Embryonic facial prominence (tissue), 1 donor: ENCODE results near the gene SMG6.

ENCODE experiments used
- DNase-seq: peaks from one replicate; pipeline ENCODE4 v3.0.0-alpha.2; 2016; ENCODE audit errors: extremely low spot score

SMG6 gene

DNA sequence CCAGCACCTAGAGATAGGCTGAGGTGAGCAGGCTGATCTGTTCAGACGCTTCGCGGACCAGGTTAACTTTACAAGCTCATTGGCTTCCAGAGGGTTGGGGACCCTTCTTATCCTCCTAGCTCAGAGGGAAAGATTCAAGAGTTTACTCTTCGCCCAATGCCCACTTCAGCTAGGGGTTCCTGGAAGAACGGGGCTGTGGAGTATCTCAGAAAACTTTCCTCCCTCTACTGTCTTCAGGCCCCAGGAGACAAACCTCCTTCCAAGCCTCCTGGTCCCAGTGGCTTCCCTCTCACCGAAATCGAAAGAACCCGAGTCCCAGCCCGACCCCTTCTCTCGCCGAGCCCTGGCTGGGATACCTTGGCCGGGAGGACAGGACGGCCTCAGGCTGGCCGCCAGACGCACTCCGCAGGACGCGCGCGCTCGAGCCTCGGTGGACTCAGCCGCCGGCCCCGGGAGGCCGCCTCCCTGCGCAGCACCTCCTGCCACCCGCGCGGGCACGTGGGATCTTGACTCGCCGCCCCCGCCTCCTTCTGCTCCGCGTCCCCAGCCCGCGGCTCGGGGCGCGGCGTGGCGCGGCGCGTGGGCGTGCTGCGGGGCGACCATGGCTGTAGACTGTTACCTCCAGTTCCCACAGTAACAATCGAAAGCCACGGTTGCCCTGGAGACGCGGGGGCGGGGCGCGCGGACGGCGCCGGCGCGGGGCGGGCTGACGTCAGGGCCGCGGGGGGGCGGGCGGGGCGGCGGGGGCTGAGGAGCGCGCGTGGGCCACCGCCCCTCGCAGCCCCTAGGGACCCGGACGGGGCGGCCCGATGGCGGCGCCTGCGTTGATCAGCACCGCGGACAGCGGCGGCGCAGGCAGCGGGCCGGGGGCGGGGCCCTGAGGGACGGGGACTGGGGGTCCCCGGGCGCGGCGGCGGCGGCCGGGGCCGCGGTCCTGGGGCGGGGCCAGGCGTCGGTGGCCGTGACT lies 254.0 kb downstream of the SMG6 start:
- DNase-seq = peak; percentile 81

DNA sequence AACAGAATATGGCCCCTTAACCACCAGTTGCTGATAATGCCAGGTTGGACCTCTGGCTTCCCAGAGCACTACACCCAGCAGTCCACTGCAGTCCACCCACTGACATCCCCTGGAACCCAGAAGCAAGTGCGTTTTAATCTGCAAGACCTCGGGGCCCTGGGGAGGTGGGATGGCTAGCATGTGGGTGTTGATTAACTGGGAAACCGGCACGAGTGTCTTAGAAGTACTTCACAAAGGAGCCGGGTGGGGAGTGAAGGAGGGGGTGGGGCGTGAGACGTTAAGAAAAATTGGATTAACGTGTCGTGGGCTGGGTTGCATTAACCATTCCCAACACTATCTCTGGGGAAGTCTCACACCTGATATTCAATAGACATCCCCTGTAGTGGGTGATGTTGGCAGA lies 254.8 kb downstream of the SMG6 start:
- DNase-seq = no peak

DNA sequence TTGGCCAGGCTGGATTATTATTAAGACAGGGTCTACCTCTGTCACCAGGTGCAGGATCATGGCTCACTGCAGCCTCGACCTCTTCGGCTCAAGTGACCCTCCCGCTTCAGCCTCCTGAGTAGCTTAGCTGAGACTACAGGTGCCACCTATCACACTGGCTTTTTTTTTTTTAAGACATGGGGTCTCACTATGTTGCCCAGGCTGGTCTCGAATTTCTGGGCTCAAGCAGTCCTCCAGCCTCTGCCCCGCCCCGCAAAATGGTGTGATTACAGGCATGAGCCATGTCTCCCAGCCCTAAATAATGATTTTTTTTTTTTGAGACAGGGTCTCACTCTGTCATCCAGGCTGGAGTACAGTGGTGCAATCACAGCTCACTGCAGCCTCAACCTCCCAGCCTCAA lies 256.0 kb downstream of the SMG6 start:
- no peak for DNase-seq

DNA sequence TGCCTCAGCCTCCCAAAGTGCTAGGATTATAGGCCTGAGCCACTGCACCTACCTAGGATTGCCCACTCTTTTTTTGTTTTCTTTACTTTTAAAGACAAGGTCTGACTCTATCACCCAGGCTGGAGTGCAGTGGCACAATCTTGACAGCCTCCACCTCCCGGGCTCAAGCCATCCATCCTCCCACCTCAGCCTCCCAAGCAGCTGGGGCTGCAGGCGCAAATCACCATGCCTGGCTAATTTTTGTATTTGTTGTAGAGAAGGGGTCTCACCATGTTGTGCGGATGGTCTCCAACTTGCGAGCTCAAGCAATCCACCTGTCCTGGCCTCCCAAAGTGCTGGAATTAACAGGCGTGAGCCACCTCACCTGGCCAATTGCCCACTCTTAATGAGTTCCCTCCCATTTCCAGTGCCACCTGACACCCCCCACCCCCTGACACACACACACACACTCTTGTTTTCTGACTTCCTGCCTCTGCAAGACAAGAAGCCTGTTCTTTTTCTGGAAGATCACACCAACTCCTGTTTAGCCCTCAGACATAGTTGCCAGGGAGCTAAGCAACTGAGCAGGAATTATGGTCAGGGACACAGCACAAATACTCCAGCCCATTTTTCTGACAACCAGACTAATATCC lies 259.2 kb downstream of the SMG6 start:
- DNase-seq = no peak

DNA sequence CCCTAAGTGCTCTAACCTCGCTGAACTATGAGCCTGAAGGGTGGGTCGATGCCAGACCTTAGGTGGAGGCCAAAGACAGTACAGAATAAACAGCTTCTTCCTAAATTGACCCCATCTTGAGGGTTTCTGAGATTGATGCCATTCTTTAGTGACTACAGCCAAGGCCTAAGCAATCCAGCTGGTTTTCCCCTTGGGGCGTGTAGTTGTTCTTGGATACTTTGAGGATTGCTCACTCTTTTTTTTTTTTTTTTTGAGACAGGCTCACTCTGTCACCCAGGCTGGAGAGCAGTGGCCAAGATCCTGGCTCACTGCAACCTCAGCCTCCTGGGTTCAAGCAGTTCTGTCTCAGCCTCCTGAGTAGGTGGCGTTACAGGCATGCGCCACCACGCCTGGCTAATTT lies 259.8 kb downstream of the SMG6 start:
- no peak for DNase-seq

DNA sequence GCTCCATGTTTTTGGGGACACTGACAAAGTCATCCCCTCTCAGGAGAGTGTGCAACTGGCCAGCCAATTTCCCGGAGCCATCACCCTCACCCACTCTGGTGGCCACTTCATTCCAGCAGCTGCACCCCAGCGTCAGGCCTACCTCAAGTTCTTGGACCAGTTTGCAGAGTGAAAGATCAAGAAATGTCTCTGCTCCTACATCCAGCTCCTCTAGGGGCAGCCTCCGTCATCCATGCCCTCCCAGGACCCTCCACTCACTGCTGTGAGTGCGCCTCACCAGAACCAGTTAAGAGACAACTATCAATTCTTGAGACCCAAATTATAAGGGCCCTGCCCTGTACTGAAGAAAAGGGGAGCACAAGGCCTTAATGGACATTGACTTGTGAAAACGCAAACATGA lies 260.7 kb downstream of the SMG6 start:
- DNase-seq = no peak

DNA sequence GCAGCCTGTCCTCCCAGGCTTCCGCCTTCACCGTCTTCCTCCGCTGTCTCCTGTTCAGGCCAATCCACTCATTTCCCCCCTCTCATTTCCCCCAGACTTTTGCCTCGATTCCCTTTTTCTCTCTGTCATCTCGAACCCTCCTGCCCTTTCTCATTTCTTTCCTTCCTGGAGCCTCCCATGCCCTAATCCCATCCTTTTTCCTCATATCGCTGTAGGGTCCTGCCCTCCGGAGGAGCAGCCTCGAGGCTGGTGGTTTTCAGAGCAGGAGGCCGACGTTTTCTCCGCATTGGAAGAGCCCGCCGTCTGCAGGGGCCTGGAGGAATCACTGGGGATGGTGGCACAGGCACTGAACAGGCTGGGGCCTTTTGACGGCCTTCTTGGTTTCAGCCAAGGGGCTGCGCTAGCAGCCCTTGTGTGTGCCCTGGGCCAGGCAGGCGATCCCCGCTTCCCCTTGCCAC lies 261.2 kb downstream of the SMG6 start:
- no peak for DNase-seq

DNA sequence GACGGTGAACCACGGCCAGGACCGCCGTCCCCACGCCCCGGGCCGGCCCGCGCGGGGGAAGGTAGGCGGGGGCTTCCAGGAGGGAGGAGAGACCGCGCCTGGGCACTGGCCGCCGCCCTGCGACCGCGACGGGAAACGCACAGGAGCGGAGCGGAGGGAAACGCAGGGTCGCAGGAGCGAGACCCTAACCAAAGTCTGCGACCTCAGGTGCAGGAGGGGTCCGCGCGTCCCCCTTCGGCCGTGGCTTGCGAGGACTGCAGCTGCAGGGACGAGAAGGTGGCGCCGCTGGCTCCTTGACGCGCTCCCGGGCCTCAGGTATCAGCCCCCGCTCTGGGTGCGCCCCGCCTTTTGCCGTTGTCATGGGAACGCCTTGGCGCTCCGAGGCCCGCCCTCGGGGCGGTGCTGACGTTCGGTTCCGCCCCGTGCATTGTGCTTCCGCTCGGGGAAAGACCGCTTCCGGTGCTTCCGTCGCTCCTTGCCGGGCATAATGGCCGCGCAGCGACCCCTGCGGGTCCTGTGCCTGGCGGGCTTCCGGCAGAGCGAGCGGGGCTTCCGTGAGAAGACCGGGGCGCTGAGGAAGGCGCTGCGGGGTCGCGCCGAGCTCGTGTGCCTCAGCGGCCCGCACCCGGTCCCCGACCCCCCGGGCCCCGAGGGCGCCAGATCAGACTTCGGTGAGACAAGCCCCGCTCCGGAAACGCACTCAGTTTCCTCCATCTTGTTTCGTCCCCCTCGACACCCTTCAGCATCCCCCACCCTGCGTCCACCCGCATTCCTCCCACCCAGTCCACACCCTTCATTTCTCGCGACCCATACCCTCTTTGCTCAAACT lies 261.8 kb downstream of the SMG6 start, which contains the start of gene OVCA2:
TSS of gene OVCA2 (plus strand) at position 462 of the 829 bp plus-strand sequence. CDS start at position 488, 26 bp downstream.
- DNase-seq = peak; percentile 91

DNA sequence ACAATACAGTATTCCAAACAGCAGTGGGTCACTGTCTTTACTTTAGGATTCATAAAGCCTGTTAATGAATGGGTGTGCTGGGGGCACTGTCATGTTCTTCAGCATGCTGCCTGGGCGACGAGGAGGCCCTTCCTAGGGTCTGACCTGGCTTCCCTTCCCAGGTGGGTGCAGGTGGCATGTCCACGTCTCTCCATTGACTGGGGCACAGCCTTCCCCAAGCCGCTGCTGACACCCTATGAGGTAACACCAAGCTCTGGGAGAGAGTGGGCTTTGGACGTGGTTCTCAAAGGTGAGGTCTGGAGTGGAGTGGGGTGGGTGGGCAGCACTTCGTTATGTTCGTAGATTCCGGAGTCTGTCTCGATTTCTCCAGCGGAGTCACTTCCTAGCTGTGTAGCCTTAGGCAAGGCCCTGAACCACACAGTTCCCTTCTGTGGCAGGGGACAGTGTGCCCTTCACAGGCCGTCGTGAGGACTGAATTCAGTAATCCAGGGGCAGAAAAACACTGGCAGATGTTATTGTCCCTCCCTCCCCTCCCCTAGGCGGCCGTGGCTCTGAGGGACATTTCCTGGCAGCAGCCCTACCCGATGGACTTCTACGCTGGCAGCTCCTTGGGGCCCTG lies 262.5 kb downstream of the SMG6 start:
- no peak for DNase-seq

DNA sequence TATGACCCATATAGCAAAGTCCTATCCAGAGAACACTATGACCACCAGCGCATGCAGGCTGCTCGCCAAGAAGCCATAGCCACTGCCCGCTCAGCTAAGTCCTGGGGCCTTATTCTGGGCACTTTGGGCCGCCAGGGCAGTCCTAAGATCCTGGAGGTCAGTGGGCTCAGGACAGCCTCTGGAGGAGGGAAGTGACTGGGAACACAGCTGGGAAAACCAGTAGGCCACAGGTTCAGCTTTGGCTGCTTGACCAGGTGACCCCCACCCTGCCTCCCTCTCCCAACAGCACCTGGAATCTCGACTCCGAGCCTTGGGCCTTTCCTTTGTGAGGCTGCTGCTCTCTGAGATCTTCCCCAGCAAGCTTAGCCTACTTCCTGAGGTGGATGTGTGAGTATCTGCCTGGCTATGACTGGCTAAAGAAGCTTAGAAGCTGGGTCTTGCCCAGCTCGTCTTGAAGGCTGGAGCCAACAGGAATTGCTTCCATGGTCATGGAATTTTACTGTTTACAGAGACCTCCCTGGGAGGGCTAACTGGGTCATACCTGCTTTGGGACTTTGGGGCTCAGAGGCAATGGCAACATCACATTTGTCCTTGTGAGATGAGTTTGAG lies 263.3 kb downstream of the SMG6 start:
- no peak for DNase-seq

DNA sequence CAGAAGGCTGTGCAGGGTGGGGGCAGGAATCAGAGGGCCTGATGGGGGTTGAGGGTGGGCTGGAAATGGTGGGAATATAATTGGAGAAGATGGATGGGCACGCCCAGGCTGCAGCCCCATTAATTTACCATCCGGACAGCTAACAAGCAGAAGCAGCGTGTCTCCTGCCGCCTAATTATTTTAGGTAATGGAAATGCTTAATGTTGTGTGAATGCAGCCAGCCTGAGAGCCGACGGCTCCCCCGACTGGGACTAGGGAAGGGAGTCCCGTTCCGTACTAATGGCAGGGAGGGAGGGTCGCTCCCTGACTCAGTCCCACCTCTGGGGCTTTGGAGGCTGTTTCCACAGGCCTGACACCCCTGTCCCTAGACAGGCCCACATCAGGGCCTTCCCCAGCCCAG lies 266.4 kb downstream of the SMG6 start:
- DNase-seq = no peak

DNA sequence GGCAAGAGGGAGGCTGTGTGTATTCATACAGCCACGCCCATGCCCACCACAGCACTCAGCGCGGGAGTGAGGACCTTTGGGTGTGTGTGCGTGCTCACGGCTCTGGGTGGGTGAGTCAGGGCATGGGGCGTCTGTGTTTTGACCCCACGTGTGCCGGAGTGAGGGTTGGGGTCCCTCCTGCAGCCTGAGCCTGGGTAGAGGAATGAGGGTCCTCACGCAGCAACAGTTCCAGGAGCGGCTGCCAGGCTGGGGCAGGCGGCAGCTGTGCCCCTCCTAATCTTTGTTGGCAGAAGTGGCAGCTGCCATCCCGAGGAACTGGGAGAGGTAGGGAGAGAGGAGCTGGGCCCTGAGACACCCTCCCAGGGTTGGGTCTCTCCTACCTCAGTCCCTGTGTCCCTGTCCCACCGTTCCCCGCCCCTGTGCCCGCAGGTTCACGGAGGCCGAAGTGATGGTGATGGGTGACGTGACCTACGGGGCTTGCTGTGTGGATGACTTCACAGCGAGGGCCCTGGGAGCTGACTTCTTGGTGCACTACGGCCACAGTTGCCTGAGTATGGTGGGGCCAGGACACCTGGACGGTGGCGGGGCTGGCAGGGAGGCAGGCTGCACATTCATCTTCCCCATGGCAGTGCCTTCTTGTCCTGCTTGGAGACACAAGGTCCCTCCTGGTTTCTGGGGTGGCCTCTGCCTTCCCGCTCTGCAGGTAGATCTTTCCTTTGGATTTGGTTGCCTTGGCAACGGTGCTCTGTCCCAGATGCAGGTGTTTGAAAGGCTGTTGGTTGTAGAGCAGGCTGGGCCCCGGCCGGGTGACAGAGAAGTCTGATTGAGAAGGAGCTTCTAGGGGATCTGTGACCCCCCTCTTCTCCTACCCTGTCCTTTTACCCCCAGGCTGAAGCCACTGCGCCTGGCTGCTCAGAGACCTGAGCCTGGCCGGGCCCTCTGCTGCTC lies 267.8 kb downstream of the SMG6 start:
- DNase-seq = no peak

DNA sequence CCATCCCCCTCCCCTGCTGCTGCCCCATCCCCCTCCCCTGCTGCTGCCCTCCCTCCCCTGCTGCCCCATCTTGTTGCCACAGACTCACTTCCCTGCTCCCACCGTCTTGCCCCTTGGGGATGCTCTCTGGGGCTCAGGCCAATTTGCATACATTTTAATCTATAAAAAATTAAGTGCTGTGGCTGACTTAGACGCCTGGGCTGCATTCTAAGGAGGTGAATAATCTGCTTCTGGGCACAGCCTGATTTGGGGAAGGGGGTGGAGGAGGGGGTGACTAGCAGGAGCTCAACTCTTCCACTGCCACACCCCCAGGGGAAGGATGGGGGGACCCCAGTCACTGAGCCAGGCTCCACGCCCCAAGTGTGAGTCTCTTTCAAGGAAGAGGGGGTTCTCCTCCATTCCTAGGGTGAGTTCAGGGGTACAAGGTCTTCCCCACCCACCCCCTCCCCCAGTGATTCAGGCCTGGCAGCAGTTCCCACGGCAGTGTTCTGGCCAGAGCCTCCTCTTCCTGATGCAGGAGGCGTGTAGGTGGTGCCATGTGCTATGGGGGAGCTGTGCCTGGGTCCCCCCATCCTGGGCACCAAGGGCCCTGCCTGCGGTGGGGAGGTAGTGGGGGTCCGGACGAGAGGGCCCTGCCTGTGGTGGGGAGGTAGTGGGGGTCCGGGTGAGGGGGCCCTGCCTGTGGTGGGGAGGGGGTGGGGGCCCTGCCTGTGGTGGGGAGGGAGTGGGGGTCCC lies 268.6 kb downstream of the SMG6 start:
- DNase-seq = no peak

DNA sequence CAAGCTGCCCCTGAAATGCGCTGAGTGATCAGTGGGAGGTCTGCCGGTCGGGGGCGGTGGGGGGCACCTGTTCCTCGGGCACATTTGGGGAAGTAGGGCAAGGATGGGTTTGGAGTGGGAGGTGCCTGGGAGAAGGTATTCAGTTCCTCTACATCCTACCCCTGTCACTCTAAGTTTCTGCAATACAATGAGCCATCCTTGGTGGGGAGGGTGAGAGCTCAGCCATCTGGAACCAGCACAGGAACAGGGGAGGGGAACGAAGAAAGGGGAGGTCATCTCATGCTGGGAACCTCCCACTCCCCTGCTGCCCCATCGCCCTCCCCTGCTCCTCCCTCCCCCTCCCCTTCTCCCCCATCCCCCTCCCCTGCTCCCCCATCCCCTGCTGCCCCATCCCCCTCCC lies 269.4 kb downstream of the SMG6 start:
- no peak for DNase-seq

DNA sequence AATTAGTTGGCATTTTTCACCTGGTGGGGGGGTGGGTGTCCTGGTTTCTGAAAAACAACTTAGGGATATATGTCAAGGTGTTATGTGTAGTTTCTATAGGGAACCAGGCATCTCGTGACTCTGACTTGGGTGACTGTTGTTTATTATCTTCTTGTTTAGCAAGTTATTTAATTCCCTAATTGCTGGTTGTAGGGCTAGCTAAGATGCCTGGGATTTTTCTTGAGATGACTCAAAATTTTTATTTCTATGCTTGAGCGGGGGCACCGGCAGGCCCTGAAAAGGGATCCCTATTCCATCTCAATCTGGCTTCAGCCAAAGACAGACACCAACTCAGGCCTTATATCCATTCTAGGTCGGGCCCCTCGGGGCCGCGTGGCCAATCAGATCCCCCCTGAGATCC lies 270.4 kb downstream of the SMG6 start:
- DNase-seq = no peak

DNA sequence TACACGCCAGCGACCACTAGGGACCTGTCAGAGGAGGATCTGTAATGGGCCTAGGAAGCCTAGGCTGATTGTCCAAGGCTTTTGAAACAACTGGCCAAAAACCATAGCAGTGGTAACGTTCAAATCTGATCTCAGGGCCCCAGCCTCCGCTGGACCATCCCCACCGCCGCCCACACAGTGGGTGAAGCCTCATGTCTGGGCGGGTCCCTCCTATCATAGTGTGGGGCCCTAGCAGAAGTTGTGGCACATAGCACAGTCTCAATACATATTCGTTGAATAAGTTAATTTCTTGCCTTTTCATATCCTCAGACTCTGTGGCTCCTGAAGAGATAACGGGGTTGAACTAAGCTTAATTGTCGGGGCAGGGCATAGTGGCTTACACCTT lies 272.8 kb downstream of the SMG6 start:
- DNase-seq = no peak

DNA sequence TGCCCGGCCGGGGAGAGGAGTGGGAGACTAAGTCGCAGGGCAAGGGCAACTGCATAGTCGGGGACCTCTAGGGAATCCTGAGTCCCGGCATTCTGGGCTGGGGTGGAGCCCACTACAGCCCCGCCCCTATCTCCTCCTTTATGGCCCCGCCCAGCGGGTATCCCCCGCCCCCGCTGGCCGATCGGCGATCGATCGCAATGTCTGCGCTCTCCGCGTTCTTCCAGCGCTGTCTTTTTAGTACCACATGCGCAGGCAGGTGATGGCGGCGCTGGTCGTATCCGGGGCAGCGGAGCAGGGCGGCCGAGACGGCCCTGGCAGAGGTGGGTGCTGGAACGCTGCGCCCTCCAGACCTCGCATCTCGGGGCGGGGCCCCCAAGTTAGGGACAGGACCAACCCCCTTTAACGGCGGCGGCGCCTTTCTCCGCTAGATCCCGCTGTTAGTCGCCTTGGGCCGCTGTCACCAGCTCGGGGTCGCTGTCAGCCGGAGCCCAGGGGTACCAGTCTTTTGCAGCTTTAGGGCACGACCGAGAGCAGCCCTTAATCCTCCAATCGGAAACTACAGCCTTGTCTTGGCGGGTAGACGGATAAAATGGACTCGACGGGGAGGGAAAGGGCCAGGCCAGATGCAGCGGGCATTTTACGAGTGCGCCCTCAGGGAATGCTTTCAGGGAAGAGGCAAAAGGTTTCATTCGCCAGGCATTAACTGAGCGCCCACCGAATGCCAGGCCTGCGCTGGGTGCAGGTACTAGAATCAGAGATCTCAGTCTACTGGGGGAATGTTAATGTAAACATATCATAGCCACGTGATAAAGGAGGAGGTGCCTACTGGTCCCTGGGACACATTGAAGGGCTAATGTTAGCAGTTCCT lies 273.4 kb downstream of the SMG6 start, which contains the start of gene DPH1:
TSS of gene DPH1 (plus strand) at position 243 of the 868 bp plus-strand sequence. CDS start at position 260, 17 bp downstream.
- peak; percentile 82 for DNase-seq

DNA sequence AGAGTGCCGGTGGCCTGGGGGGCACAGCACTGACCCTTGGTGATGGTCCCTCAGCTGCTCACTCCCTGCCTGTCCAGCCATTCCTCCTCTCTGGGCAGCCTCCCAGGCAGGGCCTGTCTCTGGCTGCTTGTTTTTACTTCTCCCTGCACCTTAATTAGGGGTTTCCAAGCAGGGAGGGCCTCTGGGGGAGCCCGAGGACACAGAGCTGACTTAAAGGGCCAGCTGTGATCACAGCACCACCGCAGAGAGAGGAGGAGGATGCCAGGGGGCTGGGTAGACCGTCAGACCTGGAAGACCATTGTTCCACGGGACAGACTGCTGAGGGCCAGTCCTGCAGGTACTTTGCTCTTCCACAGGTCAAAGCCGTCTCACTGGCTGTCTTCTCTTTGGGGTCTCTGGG lies 274.8 kb downstream of the SMG6 start:
- no peak for DNase-seq
